Measurements from ENCODE around the gene PKP4. TPM values are rescaled to one million over a fixed set of nuclear protein-coding genes. Genes with fewer than 3 reads are reported as not detected.

PKP4 gene
- total RNA-seq, 1 donor, result 47.4 TPM

DNA sequence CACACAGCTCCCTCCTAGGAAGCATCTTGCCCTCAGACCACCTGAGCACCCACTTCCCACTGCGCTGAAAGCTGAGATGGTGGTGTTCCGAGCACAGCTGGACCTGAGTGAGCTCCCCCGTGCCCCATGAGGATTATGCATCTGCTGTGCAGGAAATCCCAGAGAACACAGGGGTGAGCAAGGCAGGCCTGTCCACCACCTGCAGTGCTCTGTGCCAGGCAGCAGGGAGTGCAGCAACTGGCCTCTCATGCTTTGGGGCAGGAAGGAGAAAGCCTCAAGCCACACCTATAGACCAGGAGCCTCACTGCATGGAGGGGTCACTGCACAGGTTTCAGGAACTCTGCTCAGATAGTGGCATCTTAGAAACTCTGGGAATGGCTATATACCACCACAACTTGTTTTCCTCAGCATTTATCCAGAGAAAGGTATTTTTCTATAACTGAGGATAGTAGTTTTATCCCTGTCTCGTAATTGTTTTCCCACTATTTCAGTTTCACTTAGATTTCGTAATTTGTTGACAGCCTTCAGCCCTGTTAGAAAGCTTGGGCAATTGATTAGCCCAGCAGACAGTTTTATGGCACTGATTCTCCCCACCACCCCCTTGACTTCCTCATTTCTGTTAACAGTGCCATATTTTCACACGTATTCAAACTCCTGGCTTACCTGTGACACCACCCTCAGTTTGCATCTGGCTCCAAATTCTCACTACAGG is 194.1 kb downstream of the PKP4 start:
- H3K27me3 ChIP-seq (ENCODE audit: insufficient read depth, low read length), result no peaks in the 10 kb centered on the region
- H4K20me1 ChIP-seq (ENCODE audit: insufficient read depth, low read length), result no peaks in the 10 kb centered on the region
- peaks cover 4% of the 10 kb centered on the region for H3K36me3 ChIP-seq (ENCODE audit: insufficient read depth, low read length)
- no peaks in the 10 kb centered on the region for H3K79me2 ChIP-seq (ENCODE audit: insufficient read depth, low read length)
- H3K27ac ChIP-seq (ENCODE audit: low read depth, low read length), result no peak overlapping the region
- DNase-seq (ENCODE audit: insufficient read length, low spot score, missing footprints), result no peak
- H3K4me3 ChIP-seq (ENCODE audit: insufficient read depth, low read length), result no peak overlapping the region
- H2AFZ ChIP-seq (ENCODE audit: low read length), result no peak overlapping the region
- no peaks in the 10 kb centered on the region for H3K4me1 ChIP-seq (ENCODE audit: insufficient read depth, low read length)
- H3K9me3 ChIP-seq (ENCODE audit: low read depth, low read length), result no peaks in the 10 kb centered on the region
- H3K4me2 ChIP-seq (ENCODE audit: insufficient read depth, low read length), result no peak overlapping the region
- TF ChIP-seq, protein P1, sequence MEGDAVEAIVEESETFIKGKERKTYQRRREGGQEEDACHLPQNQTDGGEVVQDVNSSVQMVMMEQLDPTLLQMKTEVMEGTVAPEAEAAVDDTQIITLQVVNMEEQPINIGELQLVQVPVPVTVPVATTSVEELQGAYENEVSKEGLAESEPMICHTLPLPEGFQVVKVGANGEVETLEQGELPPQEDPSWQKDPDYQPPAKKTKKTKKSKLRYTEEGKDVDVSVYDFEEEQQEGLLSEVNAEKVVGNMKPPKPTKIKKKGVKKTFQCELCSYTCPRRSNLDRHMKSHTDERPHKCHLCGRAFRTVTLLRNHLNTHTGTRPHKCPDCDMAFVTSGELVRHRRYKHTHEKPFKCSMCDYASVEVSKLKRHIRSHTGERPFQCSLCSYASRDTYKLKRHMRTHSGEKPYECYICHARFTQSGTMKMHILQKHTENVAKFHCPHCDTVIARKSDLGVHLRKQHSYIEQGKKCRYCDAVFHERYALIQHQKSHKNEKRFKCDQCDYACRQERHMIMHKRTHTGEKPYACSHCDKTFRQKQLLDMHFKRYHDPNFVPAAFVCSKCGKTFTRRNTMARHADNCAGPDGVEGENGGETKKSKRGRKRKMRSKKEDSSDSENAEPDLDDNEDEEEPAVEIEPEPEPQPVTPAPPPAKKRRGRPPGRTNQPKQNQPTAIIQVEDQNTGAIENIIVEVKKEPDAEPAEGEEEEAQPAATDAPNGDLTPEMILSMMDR (IDR thresholded peaks at IDR 0.05; ENCODE audit: extremely low read depth, low read depth, low read length), result no peak

DNA sequence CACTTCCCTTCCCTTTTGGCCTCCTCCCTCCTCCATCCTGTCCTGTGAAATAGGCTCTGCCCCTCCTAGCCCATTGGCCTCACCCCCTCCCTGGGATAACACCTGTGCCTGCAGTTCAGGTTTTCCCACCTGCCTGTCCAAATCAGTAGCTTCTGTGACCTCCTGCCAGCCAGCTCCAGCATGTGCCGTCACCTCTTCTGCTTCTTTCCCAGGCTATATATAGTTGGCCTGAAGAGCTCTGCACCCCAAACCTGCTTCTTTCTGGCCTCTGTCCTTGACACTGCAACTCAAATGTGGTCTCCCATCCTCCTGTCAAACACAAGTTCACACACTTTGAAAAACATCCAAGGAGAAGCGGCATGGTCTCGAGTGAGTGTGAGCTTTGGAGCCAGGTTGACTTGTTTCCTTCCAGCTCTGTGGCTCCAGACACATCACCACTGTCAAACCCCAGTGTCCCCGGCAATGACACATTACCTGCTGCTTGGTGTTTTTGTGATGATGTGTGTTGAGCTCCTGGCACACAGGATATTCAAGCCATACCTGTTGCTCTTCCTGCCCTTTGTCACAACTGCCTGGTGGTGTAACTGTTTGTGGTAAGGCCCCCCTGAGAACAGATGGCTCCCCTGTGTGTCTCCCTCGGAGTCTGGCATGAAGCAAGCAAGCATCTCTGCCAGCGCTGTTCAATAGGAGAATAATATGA is 194.8 kb downstream of the PKP4 start:
- Histone ChIP-seq H3K36me3 (ENCODE audit: insufficient read depth, low read length) (peaks cover 7% of the 10 kb centered on the region), H3K79me2 (ENCODE audit: insufficient read depth, low read length) (no peaks in the 10 kb centered on the region), H3K9me3 (ENCODE audit: low read depth, low read length) (no peaks in the 10 kb centered on the region), H3K27ac (ENCODE audit: low read depth, low read length) (no peak overlapping the region), H2AFZ (ENCODE audit: low read length) (no peak overlapping the region), H3K27me3 (ENCODE audit: insufficient read depth, low read length) (no peaks in the 10 kb centered on the region), H3K4me3 (ENCODE audit: insufficient read depth, low read length) (no peak overlapping the region), H3K4me1 (ENCODE audit: insufficient read depth, low read length) (no peaks in the 10 kb centered on the region), H4K20me1 (ENCODE audit: insufficient read depth, low read length) (no peaks in the 10 kb centered on the region), H3K4me2 (ENCODE audit: insufficient read depth, low read length) (no peak overlapping the region)
- no peak for DNase-seq (ENCODE audit: insufficient read length, low spot score, missing footprints)
- TF ChIP-seq, protein P1 (IDR thresholded peaks at IDR 0.05; ENCODE audit: extremely low read depth, low read depth, low read length), result no peak

DNA sequence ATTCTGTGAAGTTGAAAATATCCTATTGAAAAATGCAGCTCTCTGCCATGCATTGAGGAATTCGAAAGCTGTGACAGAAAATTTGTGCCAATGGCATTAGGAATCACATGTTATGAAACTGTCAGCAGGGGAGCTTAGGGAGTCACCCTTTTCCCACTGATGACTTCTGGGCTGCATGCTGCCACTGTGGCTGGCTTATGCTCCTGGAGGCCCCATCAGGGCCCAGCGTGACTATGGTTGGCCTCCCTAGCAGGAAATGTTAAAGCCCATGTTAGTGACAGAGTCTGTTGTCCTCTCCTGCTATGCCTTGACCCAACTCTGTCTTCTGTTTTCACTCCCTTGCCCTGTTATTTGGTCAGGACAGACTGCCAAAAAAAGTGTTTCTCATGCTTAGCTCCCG is 198.9 kb downstream of the PKP4 start:
- DNase-seq (ENCODE audit: insufficient read length, low spot score, missing footprints), result no peak
- Histone ChIP-seq H2AFZ (ENCODE audit: low read length) (no peak overlapping the region), H3K79me2 (ENCODE audit: insufficient read depth, low read length) (no peaks in the 10 kb centered on the region), H3K27me3 (ENCODE audit: insufficient read depth, low read length) (no peaks in the 10 kb centered on the region), H3K9me3 (ENCODE audit: low read depth, low read length) (no peaks in the 10 kb centered on the region), H3K4me3 (ENCODE audit: insufficient read depth, low read length) (no peak overlapping the region), H3K4me1 (ENCODE audit: insufficient read depth, low read length) (no peaks in the 10 kb centered on the region), H3K27ac (ENCODE audit: low read depth, low read length) (no peak overlapping the region), H3K4me2 (ENCODE audit: insufficient read depth, low read length) (no peak overlapping the region), H3K36me3 (ENCODE audit: insufficient read depth, low read length) (peaks cover 7% of the 10 kb centered on the region), H4K20me1 (ENCODE audit: insufficient read depth, low read length) (no peaks in the 10 kb centered on the region)
- TF ChIP-seq, protein P1 (IDR thresholded peaks at IDR 0.05; ENCODE audit: extremely low read depth, low read depth, low read length), result no peak

DNA sequence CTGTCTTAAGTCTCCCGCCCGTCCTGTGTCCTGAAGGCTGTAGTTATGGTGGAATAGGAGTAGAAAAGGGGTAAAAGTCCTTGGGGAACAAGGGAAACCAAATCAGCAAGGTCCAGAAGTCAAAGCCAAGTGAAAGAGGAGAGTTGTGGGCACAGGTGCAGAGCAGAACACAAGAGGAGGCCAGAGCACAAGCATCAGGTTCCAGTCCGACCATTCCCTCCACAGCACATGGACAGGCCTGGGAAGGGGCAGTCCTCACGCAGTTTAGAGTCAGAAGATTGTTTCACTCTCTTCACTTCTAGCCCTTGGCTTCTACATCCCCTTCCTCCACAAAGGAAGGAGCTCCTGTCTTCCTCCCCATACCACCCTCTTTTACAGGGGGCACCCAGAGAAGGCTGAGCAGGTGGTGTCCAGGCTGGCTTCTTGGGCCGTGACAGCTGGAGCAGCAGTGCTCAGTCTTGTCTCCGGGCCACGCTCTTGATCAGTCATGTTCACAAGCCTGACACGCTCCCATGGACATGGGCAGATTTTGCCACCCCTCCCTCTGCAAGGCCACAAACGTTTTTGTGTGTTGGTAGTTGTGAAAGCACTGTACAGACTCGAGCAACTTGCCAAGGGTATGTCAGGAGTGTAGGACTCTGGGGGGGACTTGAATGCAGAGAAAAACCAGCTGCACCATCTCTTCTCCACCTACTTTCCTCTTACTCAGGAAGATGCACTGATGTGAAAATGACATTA is 199.9 kb downstream of the PKP4 start:
- peaks cover 11% of the 10 kb centered on the region for H3K36me3 ChIP-seq (ENCODE audit: insufficient read depth, low read length)
- no peaks in the 10 kb centered on the region for H3K4me1 ChIP-seq (ENCODE audit: insufficient read depth, low read length)
- DNase-seq (ENCODE audit: insufficient read length, low spot score, missing footprints), result no peak
- no peaks in the 10 kb centered on the region for H4K20me1 ChIP-seq (ENCODE audit: insufficient read depth, low read length)
- no peaks in the 10 kb centered on the region for H3K9me3 ChIP-seq (ENCODE audit: low read depth, low read length)
- no peak overlapping the region for H3K4me2 ChIP-seq (ENCODE audit: insufficient read depth, low read length)
- H2AFZ ChIP-seq (ENCODE audit: low read length), result no peak overlapping the region
- H3K27ac ChIP-seq (ENCODE audit: low read depth, low read length), result no peak overlapping the region
- H3K4me3 ChIP-seq (ENCODE audit: insufficient read depth, low read length), result no peak overlapping the region
- no peaks in the 10 kb centered on the region for H3K27me3 ChIP-seq (ENCODE audit: insufficient read depth, low read length)
- TF ChIP-seq, protein P1 (IDR thresholded peaks at IDR 0.05; ENCODE audit: extremely low read depth, low read depth, low read length), result no peak
- H3K79me2 ChIP-seq (ENCODE audit: insufficient read depth, low read length), result no peaks in the 10 kb centered on the region

Data from osteoblast (primary cell).